NT2/D1 (cell line): Measurements from ENCODE around the gene XRCC4.

Source experiments
- DNase-seq: peaks from one replicate; pipeline ENCODE4 v3.0.0-alpha.2; 2011; ENCODE audit warnings: low read depth, low spot score
- H3K27me3 ChIP-seq: 2 replicates; pipeline ENCODE4 v1.6.0; 2011; ENCODE audit warnings: mild to moderate bottlenecking; ENCODE audit not compliant: insufficient read length, insufficient read depth
- H3K36me3 ChIP-seq: 2 replicates; pipeline ENCODE4 v1.6.1; 2011; ENCODE audit warnings: mild to moderate bottlenecking, low read length, mixed read lengths; ENCODE audit not compliant: insufficient read depth, insufficient read length
- H3K4me1 ChIP-seq: 2 replicates; pipeline ENCODE4 v1.5.1; 2011; ENCODE audit not compliant: insufficient read depth, insufficient read length
- H3K4me3 ChIP-seq: 2 replicates; pipeline ENCODE4 v1.5.1; 2011; ENCODE audit warnings: low read depth; ENCODE audit not compliant: insufficient read length
- H3K9ac ChIP-seq: 2 replicates; pipeline ENCODE4 v1.6.0; 2011; ENCODE audit warnings: low read depth; ENCODE audit not compliant: insufficient read length
- H3K9me3 ChIP-seq: 2 replicates; pipeline ENCODE4 v1.5.1; 2011; ENCODE audit warnings: mild to moderate bottlenecking, low read length; ENCODE audit not compliant: insufficient read depth
- SUZ12 ChIP-seq: IDR thresholded peaks from 2 replicates; pipeline ENCODE4 v1.6.1; 2011; ENCODE audit not compliant: insufficient read length, insufficient read depth; ENCODE audit errors: extremely low read depth
- YY1 ChIP-seq: IDR thresholded peaks from 2 replicates; pipeline ENCODE4 v1.6.1; 2011; ENCODE audit not compliant: insufficient read length, insufficient read depth
- ZNF274 ChIP-seq: IDR thresholded peaks from 2 replicates; pipeline ENCODE4 v1.6.1; 2011; ENCODE audit warnings: mild to moderate bottlenecking, low read depth, low read length

The XRCC4 gene

GRCh38 chr5:83099445-83099844, 22.1 kb downstream of the XRCC4 start:
- no peaks in the 10 kb centered on the region for H3K4me1 ChIP-seq
- DNase-seq, result no peak
- no peaks in the 10 kb centered on the region for H3K27me3 ChIP-seq
- TF ChIP-seq YY1 (no peak), ZNF274 (no peak), SUZ12 (no peak)
- no peaks in the 10 kb centered on the region for H3K9me3 ChIP-seq
- no peak overlapping the region for H3K4me3 ChIP-seq
- H3K36me3 ChIP-seq, result no peaks in the 10 kb centered on the region
- no peak overlapping the region for H3K9ac ChIP-seq

DNA sequence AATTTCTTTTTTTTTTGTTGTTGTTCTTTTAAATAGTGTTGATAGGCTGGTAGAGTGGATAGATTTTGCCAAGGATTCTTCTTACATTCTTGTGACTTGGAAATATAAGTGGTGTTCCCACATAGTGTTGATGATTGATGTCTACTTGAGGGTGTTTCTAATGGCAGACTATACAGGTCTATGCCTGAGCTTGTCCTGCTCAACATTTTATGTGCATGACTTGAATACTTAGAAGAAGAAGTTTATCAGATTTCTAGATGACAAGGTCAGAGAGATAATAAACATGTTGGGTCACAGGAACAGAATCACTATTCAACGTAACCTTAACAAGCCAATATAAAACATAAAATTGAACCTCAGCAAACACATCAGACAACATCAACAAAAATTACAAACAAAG, 24.2 kb downstream of the XRCC4 start:
- no peaks in the 10 kb centered on the region for H3K9me3 ChIP-seq
- TF ChIP-seq ZNF274 (no peak), SUZ12 (no peak), YY1 (no peak)

DNA sequence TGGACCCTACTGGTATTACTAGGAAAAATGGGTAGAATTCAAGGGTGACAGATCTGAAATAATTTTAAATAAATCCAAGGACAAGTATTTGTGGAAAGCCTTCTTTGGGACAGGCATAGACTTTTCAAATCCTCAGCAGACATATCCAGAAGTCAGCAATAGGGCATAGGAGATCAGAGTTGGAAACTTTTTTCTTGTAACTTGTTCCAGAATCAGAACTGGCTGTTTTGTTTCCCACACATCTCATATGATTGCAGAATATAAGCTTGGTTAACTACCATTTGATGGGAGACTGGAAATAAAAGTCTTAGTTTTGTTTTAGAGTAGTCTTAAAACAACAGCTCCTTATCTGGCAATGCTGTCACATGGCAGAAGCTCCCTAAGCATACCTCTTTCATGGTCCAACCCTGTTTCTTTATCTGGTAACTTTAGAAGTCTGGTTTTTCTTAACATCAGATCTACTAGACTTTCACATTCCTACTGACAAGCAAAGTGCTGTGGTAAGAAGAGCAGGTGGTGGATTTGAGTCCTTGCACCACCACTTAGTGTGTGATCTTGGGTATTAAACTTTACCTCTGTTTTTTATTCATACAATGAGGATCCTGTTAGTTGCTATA, 25.1 kb downstream of the XRCC4 start:
- TF ChIP-seq SUZ12, result no peak
- TF ChIP-seq ZNF274, result no peak
- TF ChIP-seq YY1, result no peak
- Histone ChIP-seq H3K4me3 (no peak overlapping the region), H3K36me3 (no peaks in the 10 kb centered on the region), H3K9me3 (no peaks in the 10 kb centered on the region), H3K4me1 (no peaks in the 10 kb centered on the region), H3K27me3 (no peaks in the 10 kb centered on the region), H3K9ac (no peak overlapping the region)
- no peak for DNase-seq

More for the DNA sequence above, 24.2 kb downstream of the XRCC4 start:
- H3K27me3 ChIP-seq, result no peaks in the 10 kb centered on the region
- DNase-seq, result no peak
- H3K9ac ChIP-seq, result no peak overlapping the region
- H3K4me1 ChIP-seq, result no peaks in the 10 kb centered on the region
- no peaks in the 10 kb centered on the region for H3K36me3 ChIP-seq
- H3K4me3 ChIP-seq, result no peak overlapping the region

DNA sequence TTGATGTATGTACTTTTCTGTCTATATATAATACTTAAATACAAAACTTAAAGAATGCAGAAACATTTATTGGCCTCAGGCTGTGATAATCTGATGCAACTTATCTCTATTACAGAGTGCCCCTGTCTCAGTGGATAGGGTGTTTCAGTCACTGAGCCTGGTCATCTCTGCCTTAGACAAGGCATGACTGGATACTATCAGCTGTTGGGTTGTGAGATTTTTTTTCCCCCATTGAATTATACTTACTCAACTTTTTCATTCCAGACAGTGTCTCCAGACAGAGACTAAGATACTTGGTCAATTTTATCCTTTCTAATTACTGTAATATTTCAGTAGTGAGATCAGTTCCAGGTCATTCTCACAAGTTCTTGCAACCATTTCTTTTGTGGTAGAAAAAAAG, 26.7 kb downstream of the XRCC4 start:
- no peaks in the 10 kb centered on the region for H3K36me3 ChIP-seq
- H3K27me3 ChIP-seq, result no peaks in the 10 kb centered on the region

DNA sequence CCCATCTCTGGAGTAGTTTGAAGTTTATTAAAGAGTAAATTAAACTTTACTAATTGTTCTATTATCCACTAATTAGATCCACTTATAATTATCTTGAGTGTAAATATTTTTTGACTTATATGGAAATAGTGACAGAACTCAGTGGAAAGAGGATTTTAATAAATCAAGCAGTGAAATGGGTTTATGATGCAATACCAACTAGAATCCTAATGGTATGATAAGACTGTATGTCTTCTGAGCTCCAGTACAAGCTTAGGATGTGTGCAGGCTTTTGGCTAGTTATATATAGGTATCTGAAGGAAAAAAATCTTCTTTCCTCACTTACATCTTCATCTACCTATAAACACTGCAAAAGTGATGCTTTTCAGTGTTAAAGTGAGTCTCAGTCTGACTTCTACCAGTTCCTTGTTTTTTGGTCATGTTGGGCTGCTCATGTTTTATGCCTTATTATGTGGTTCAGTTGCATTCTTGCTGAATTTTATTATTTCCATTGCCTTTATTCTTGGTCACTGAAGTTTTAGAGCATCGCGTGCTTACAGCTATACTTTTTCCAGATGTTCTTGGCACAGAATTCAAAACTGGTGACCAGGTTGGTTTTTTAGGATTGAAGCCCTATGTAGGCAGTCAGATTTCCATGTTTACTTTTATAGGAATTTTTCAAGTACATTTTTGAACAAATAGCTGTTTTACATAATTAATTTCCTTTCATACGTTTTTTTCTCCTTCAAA, 30.5 kb downstream of the XRCC4 start:
- no peaks in the 10 kb centered on the region for H3K36me3 ChIP-seq
- H3K27me3 ChIP-seq, result no peaks in the 10 kb centered on the region
- no peak overlapping the region for H3K4me3 ChIP-seq
- no peaks in the 10 kb centered on the region for H3K4me1 ChIP-seq
- H3K9ac ChIP-seq, result no peak overlapping the region
- TF ChIP-seq YY1 (no peak), ZNF274 (no peak), SUZ12 (no peak)
- DNase-seq, result no peak
- peaks cover 7% of the 10 kb centered on the region; the same call in 1 of the 2 replicates for H3K9me3 ChIP-seq

More for the DNA sequence above, 26.7 kb downstream of the XRCC4 start:
- H3K9me3 ChIP-seq, result no peaks in the 10 kb centered on the region
- H3K9ac ChIP-seq, result no peak overlapping the region
- TF ChIP-seq YY1, result no peak
- no peak for TF ChIP-seq SUZ12
- TF ChIP-seq ZNF274, result no peak
- no peak for DNase-seq
- H3K4me1 ChIP-seq, result no peaks in the 10 kb centered on the region
- H3K4me3 ChIP-seq, result no peak overlapping the region

DNA sequence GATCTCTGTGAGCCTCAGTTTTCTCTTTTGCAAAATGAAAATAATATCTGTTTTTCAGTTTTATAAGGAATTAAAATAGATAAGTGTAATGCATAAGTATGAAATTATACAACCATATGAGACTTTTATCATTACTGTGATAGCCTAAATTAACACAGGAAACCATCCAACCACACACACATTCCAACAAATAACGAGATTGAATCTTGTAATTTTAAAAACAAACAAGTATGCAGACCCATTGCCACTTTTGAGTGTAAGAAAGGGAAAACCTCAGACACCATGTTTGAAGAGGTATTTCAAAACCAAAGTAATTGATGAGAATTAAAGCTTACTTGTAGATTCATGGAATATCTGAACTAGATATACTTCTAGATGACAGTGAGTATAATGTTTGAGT, 32.0 kb downstream of the XRCC4 start:
- no peak for DNase-seq
- Histone ChIP-seq H3K36me3 (no peaks in the 10 kb centered on the region), H3K9me3 (peaks cover 11% of the 10 kb centered on the region; the same call in 1 of the 2 replicates), H3K4me3 (no peak overlapping the region), H3K4me1 (no peaks in the 10 kb centered on the region), H3K9ac (no peak overlapping the region), H3K27me3 (no peaks in the 10 kb centered on the region)
- TF ChIP-seq YY1 (no peak), SUZ12 (no peak), ZNF274 (no peak)

- Histone ChIP-seq H3K4me1 (no peaks in the 10 kb centered on the region), H3K4me3 (no peak overlapping the region), H3K9ac (no peak overlapping the region), H3K36me3 (no peaks in the 10 kb centered on the region), H3K27me3 (no peaks in the 10 kb centered on the region), H3K9me3 (peaks cover 19% of the 10 kb centered on the region; the same call in 1 of the 2 replicates)
- no peak for DNase-seq
- TF ChIP-seq YY1 (no peak), ZNF274 (no peak), SUZ12 (no peak)
These were observed 38.5 kb downstream of the XRCC4 start for GRCh38 chr5:83115816-83116215.
